ENCODE measurements around the gene CENPP. TPM values are rescaled to one million over a fixed set of nuclear protein-coding genes. Genes with fewer than 3 reads are reported as not detected.

CENPP gene
- total RNA-seq, 1 experiment from 2014 or later = 4.2 TPM

- peaks cover 10% of the 10 kb centered on the region for H3K36me3 Mint-ChIP-seq (ENCODE audit: insufficient read depth, unreplicated experiment)
- no peak overlapping the region for H3K4me3 Mint-ChIP-seq (ENCODE audit: unreplicated experiment)
- CTCF ChIA-PET = interaction anchor here (0.5 to 5.9 kb wide), 27 partner anchors 11 to 463 kb away, joined by 3 to 46 read pairs (median 4); partner anchors contain the start of genes ASPN and OGN
- DNase-seq (ENCODE audit: unreplicated experiment) = peak; percentile 51
- POLR2A ChIA-PET = interaction anchor here (0.6 to 5.0 kb wide), 15 partner anchors 9 to 473 kb away, joined by 3 to 64 read pairs (median 4); partner anchors contain the start of gene IPPK
- H3K9me3 Mint-ChIP-seq (ENCODE audit: unreplicated experiment) = no peaks in the 10 kb centered on the region
- TF ChIP-seq CTCF (IDR thresholded peaks at IDR 0.05; ENCODE audit: unreplicated experiment) = peak; percentile 13
- no peaks in the 10 kb centered on the region for H3K27me3 Mint-ChIP-seq (ENCODE audit: insufficient read depth, unreplicated experiment)
- intact Hi-C loops (cut with micrococcal nuclease) = loop anchor here (1.0 to 5.0 kb wide), 4 partner anchors 111 to 306 kb away; no protein-coding TSS in a partner anchor
- peak overlapping the region; percentile 98 for H3K27ac Mint-ChIP-seq (ENCODE audit: low read depth, unreplicated experiment)
- no TSS peak for BruUV-seq (replicated peaks)
- H3K4me1 Mint-ChIP-seq (ENCODE audit: insufficient read depth, unreplicated experiment) = peaks cover 29% of the 10 kb centered on the region
Observed at GRCh38 chr9:92328225-92328624, 2.5 kb downstream of the CENPP start.

- intact Hi-C loops (cut with micrococcal nuclease) = no loop called here
- TF ChIP-seq CTCF (IDR thresholded peaks at IDR 0.05; ENCODE audit: unreplicated experiment) = no peak
- POLR2A ChIA-PET = interaction anchor here (0.8 to 1.5 kb wide), 4 partner anchors 8 to 174 kb away, joined by 3 read pairs; no protein-coding TSS in a partner anchor
- Mint-ChIP-seq H3K4me3 (ENCODE audit: unreplicated experiment) (no peak overlapping the region), H3K9me3 (ENCODE audit: unreplicated experiment) (no peaks in the 10 kb centered on the region), H3K27ac (ENCODE audit: low read depth, unreplicated experiment) (peak overlapping the region; percentile 13), H3K4me1 (ENCODE audit: insufficient read depth, unreplicated experiment) (peaks cover 17% of the 10 kb centered on the region), H3K27me3 (ENCODE audit: insufficient read depth, unreplicated experiment) (no peaks in the 10 kb centered on the region), H3K36me3 (ENCODE audit: insufficient read depth, unreplicated experiment) (peaks cover 10% of the 10 kb centered on the region)
- CTCF ChIA-PET = interaction anchor here (0.6 to 2.3 kb wide), 5 partner anchors 11 to 458 kb away, joined by 3 to 16 read pairs (median 3); no protein-coding TSS in a partner anchor
- DNase-seq (ENCODE audit: unreplicated experiment) = no peak
- no TSS peak for BruUV-seq (replicated peaks)
Observed at GRCh38 chr9:92332577-92333281, 7.0 kb downstream of the CENPP start.

- H3K9me3 Mint-ChIP-seq (ENCODE audit: unreplicated experiment) = no peaks in the 10 kb centered on the region
- ChIA-PET POLR2A (interaction anchor here (0.6 to 3.3 kb wide), 5 partner anchors 9 to 219 kb away, joined by 3 to 8 read pairs (median 3); no protein-coding TSS in a partner anchor), CTCF (interaction anchor here (0.6 to 2.3 kb wide), 5 partner anchors 10 to 458 kb away, joined by 3 to 16 read pairs (median 3); no protein-coding TSS in a partner anchor)
- DNase-seq (ENCODE audit: unreplicated experiment) = no peak
- no peaks in the 10 kb centered on the region for H3K27me3 Mint-ChIP-seq (ENCODE audit: insufficient read depth, unreplicated experiment)
- H3K36me3 Mint-ChIP-seq (ENCODE audit: insufficient read depth, unreplicated experiment) = peaks cover 10% of the 10 kb centered on the region
- intact Hi-C loops (cut with micrococcal nuclease) = no loop called here
- H3K4me3 Mint-ChIP-seq (ENCODE audit: unreplicated experiment) = no peak overlapping the region
- peak overlapping the region; percentile 13 for H3K27ac Mint-ChIP-seq (ENCODE audit: low read depth, unreplicated experiment)
- no peak for TF ChIP-seq CTCF (IDR thresholded peaks at IDR 0.05; ENCODE audit: unreplicated experiment)
- peaks cover 12% of the 10 kb centered on the region for H3K4me1 Mint-ChIP-seq (ENCODE audit: insufficient read depth, unreplicated experiment)
- no TSS peak for BruUV-seq (replicated peaks)
Observed at GRCh38 chr9:92333282-92333634, 7.5 kb downstream of the CENPP start.

- POLR2A ChIA-PET = interaction anchor here (1.4 to 2.9 kb wide), 2 partner anchors 13 to 163 kb away, joined by 4 to 10 read pairs; no protein-coding TSS in a partner anchor
- no TSS peak for BruUV-seq (replicated peaks)
- no peaks in the 10 kb centered on the region for H3K4me1 Mint-ChIP-seq (ENCODE audit: insufficient read depth, unreplicated experiment)
- CTCF ChIA-PET = interaction anchor here (0.7 kb wide), 1 partner anchor 236 kb away, joined by 3 read pairs; no protein-coding TSS in a partner anchor
- no peak for TF ChIP-seq CTCF (IDR thresholded peaks at IDR 0.05; ENCODE audit: unreplicated experiment)
- H3K27ac Mint-ChIP-seq (ENCODE audit: low read depth, unreplicated experiment) = no peak overlapping the region
- DNase-seq (ENCODE audit: unreplicated experiment) = no peak
- intact Hi-C loops (cut with micrococcal nuclease) = loop anchor here (5.0 kb wide), 2 partner anchors 166 to 451 kb away; no protein-coding TSS in a partner anchor
- H3K27me3 Mint-ChIP-seq (ENCODE audit: insufficient read depth, unreplicated experiment) = no peaks in the 10 kb centered on the region
- no peaks in the 10 kb centered on the region for H3K9me3 Mint-ChIP-seq (ENCODE audit: unreplicated experiment)
- no peak overlapping the region for H3K4me3 Mint-ChIP-seq (ENCODE audit: unreplicated experiment)
- H3K36me3 Mint-ChIP-seq (ENCODE audit: insufficient read depth, unreplicated experiment) = peaks cover 9% of the 10 kb centered on the region
Observed at GRCh38 chr9:92341578-92341977, 15.8 kb downstream of the CENPP start.

Data from MCF 10A (cell line).